CD4-positive, CD25-positive, alpha-beta regulatory T cell (primary cell): ENCODE measurements around the gene BCKDHA. TPM values are rescaled to one million over a fixed set of nuclear protein-coding genes. Genes with fewer than 3 reads are reported as not detected.
"Not testable (repeated sequence)": the region's sequence is repeated elsewhere in the genome, so short reads cannot be mapped to it uniquely, and the experiment has no call there.

Source experiments
- ATAC-seq, 2 donors: fragments of 150-1000 bp; cut with Tn5 transposase; one replicate each; pipeline ENCODE4 v1.10.0; 2021; ENCODE audit warnings: low read depth in 2 of 2, moderate number of reproducible peaks in 2 of 2, moderate library complexity in 1 of 2
- DNase-seq, 3 donors: peaks; one replicate each; pipeline versions ENCODE4 v3.0.0 to v3.0.0-alpha.2; 2012 to 2022; ENCODE audit warnings: mixed read lengths in 1 of 3
- H3K27ac ChIP-seq: one replicate; pipeline ENCODE4 v1.7.0; 2013; ENCODE audit warnings: mild to moderate bottlenecking, low read length; ENCODE audit not compliant: insufficient read depth, poor library complexity, severe bottlenecking
- H3K27me3 ChIP-seq: one replicate; pipeline ENCODE4 v1.7.0; 2013; ENCODE audit warnings: low read length; ENCODE audit not compliant: control insufficient read depth, insufficient read depth
- H3K36me3 ChIP-seq: one replicate; pipeline ENCODE4 v1.7.0; 2013; ENCODE audit warnings: mild to moderate bottlenecking, low read length, moderate library complexity; ENCODE audit not compliant: control insufficient read depth, insufficient read depth
- H3K4me1 ChIP-seq: 2 replicates; pipeline ENCODE4 v1.7.0; 2013; ENCODE audit warnings: mild to moderate bottlenecking, low read length; ENCODE audit not compliant: insufficient read depth, control insufficient read depth, poor library complexity, severe bottlenecking
- H3K4me3 ChIP-seq: one replicate; pipeline ENCODE4 v1.7.0; 2013; ENCODE audit warnings: low read depth, mild to moderate bottlenecking, low read length, moderate library complexity
- H3K9me3 ChIP-seq, 2 experiments: 1 replicate in 1 of 2; 2 replicates in 1 of 2; pipeline ENCODE4 v1.7.0; 2013; ENCODE audit warnings: low read length in 2 of 2, mild to moderate bottlenecking in 1 of 2, moderate library complexity in 1 of 2; ENCODE audit not compliant: control insufficient read depth in 2 of 2
- H3K27ac Mint-ChIP-seq, 3 donors: one replicate each; pipeline ENCODE4 v1.8.0; 2020 to 2022; ENCODE audit warnings: mild to moderate bottlenecking in 3 of 3, mixed read lengths in 3 of 3, moderate library complexity in 2 of 3
- H3K27me3 Mint-ChIP-seq: one replicate; pipeline ENCODE4 v1.8.0; 2022; ENCODE audit warnings: mild to moderate bottlenecking, mixed read lengths
- H3K36me3 Mint-ChIP-seq: one replicate; pipeline ENCODE4 v1.8.0; 2020; ENCODE audit warnings: mixed read lengths
- H3K4me1 Mint-ChIP-seq, 4 donors: one replicate each; pipeline ENCODE4 v1.8.0; 2020 to 2022; ENCODE audit warnings: mixed read lengths in 4 of 4, mild to moderate bottlenecking in 1 of 4
- H3K4me3 Mint-ChIP-seq, 4 donors: one replicate each; pipeline ENCODE4 v1.8.0; 2020 to 2022; ENCODE audit warnings: mild to moderate bottlenecking in 4 of 4, mixed read lengths in 4 of 4, moderate library complexity in 3 of 4
- H3K9me3 Mint-ChIP-seq, 7 donors: one replicate each; pipeline ENCODE4 v1.8.0; 2020 to 2022; ENCODE audit warnings: mixed read lengths in 7 of 7, mild to moderate bottlenecking in 3 of 7, moderate library complexity in 2 of 7
- polyA plus RNA-seq, 4 donors: library from polyadenylated mRNA; unstranded; fragments of 300-500 nt; fragmentation: Illumina TruSeq; gene quantifications; one replicate each; pipeline ENCODE4 v1.2.3, GENCODE V29; 2021
- total RNA-seq: library from RNA; stranded (reverse); gene quantifications from one replicate; pipeline ENCODE4 v1.2.3, GENCODE V29; 2022

The BCKDHA gene
- total and polyA plus RNA-seq, 5 donors from 2014 or later, result 14.3 to 66.0 (median 60.6) TPM

GRCh38 chr19:41363371-41363752, 34.3 kb upstream of the BCKDHA start:
- Histone ChIP-seq H3K9me3 (no peaks in the 10 kb centered on the region), H3K36me3 (no peaks in the 10 kb centered on the region), H3K27ac (peak overlapping the region; percentile 100), H3K4me1 (peaks cover 25% of the 10 kb centered on the region), H3K4me3 (peak overlapping the region; percentile 97), H3K27me3 (no peaks in the 10 kb centered on the region)
- H3K36me3 Mint-ChIP-seq, result no peaks in the 10 kb centered on the region
- H3K9me3 Mint-ChIP-seq, result no peaks in the 10 kb centered on the region
- no peak for DNase-seq
- H3K4me3 Mint-ChIP-seq, result peak overlapping the region; percentile 93 to 98 (median 95)
- H3K27me3 Mint-ChIP-seq, result no peaks in the 10 kb centered on the region
- peak overlapping the region; percentile 100 for H3K27ac Mint-ChIP-seq
- peaks cover 2 to 49% (median 21%) of the 10 kb centered on the region in 4 donors for H3K4me1 Mint-ChIP-seq
- no peak for ATAC-seq

- Mint-ChIP-seq H3K4me3 (peak within 1 kb of the TSS; percentile 93 to 98 (median 95)), H3K27me3 (no peaks in the 10 kb centered on the region), H3K4me1 (peaks cover 0 to 46% (median 18%) of the 10 kb centered on the region in 4 donors), H3K9me3 (no peaks in the 10 kb centered on the region), H3K36me3 (no peaks in the 10 kb centered on the region), H3K27ac (peak within 1 kb of the TSS; percentile 100)
- no peaks in the 10 kb centered on the region for H3K36me3 ChIP-seq
- H3K4me1 ChIP-seq, result peaks cover 20% of the 10 kb centered on the region
- peak within 1 kb of the TSS; percentile 97 for H3K4me3 ChIP-seq
- DNase-seq (peak; percentile 97 to 99 (median 99)), ATAC-seq (peak; percentile 97)
- H3K9me3 ChIP-seq, result no peaks in the 10 kb centered on the region
- H3K27ac ChIP-seq, result peak within 1 kb of the TSS; percentile 100
- no peaks in the 10 kb centered on the region for H3K27me3 ChIP-seq
Observed at GRCh38 chr19:41363753-41364523, 33.7 kb upstream of the BCKDHA start, which contains the start of gene B9D2. TSS of gene B9D2 (minus strand) at chr19:41364149. CDS start at chr19:41363519, 630 bp downstream.

- no peaks in the 10 kb centered on the region for H3K27me3 Mint-ChIP-seq
- H3K4me1 ChIP-seq, result peaks cover 20% of the 10 kb centered on the region
- no peaks in the 10 kb centered on the region for H3K9me3 ChIP-seq
- no peak for ATAC-seq
- H3K4me1 Mint-ChIP-seq, result peaks cover 0 to 41% (median 14%) of the 10 kb centered on the region in 4 donors
- peak overlapping the region; percentile 97 for H3K4me3 ChIP-seq
- peak overlapping the region; percentile 93 to 98 (median 95) for H3K4me3 Mint-ChIP-seq
- no peaks in the 10 kb centered on the region for H3K36me3 ChIP-seq
- peak overlapping the region; percentile 100 for H3K27ac Mint-ChIP-seq
- peak overlapping the region; percentile 100 for H3K27ac ChIP-seq
- H3K36me3 Mint-ChIP-seq, result no peaks in the 10 kb centered on the region
- no peaks in the 10 kb centered on the region for H3K27me3 ChIP-seq
- H3K9me3 Mint-ChIP-seq, result no peaks in the 10 kb centered on the region
- no peak for DNase-seq
Observed at GRCh38 chr19:41364524-41365391, 32.9 kb upstream of the BCKDHA start.

- Mint-ChIP-seq H3K27me3 (no peaks in the 10 kb centered on the region), H3K27ac (peak overlapping the region; percentile 13 to 62 (median 29)), H3K9me3 (no peaks in the 10 kb centered on the region), H3K4me1 (peaks cover 0 to 32% (median 12%) of the 10 kb centered on the region in 4 donors), H3K4me3 (peak overlapping the region in 2 of 4 donors; percentile 16 to 93), H3K36me3 (no peaks in the 10 kb centered on the region)
- DNase-seq, result peak in 1 of 3 donors; percentile 46
- Histone ChIP-seq H3K27me3 (no peaks in the 10 kb centered on the region), H3K36me3 (no peaks in the 10 kb centered on the region), H3K27ac (no peak overlapping the region), H3K4me3 (no peak overlapping the region), H3K4me1 (peaks cover 20% of the 10 kb centered on the region), H3K9me3 (no peaks in the 10 kb centered on the region)
- no peak for ATAC-seq
Observed at GRCh38 chr19:41366089-41366488, 31.5 kb upstream of the BCKDHA start.

- Mint-ChIP-seq H3K27ac (peak overlapping the region in 1 of 3 donors; percentile 48), H3K27me3 (no peaks in the 10 kb centered on the region), H3K4me1 (peaks cover 0 to 26% (median 7%) of the 10 kb centered on the region in 4 donors), H3K36me3 (no peaks in the 10 kb centered on the region), H3K4me3 (no peak overlapping the region), H3K9me3 (no peaks in the 10 kb centered on the region)
- Histone ChIP-seq H3K4me3 (no peak overlapping the region), H3K27ac (no peak overlapping the region), H3K4me1 (peaks cover 13% of the 10 kb centered on the region), H3K27me3 (no peaks in the 10 kb centered on the region), H3K9me3 (no peaks in the 10 kb centered on the region), H3K36me3 (no peaks in the 10 kb centered on the region)
- DNase-seq (no peak), ATAC-seq (no peak)
Observed at GRCh38 chr19:41367848-41368301, 29.7 kb upstream of the BCKDHA start.

GRCh38 chr19:41369769-41370168, 27.8 kb upstream of the BCKDHA start:
- Mint-ChIP-seq H3K27ac (no peak overlapping the region), H3K27me3 (no peaks in the 10 kb centered on the region), H3K4me1 (peaks cover 0 to 7% (median 1%) of the 10 kb centered on the region in 4 donors), H3K36me3 (no peaks in the 10 kb centered on the region), H3K4me3 (no peak overlapping the region), H3K9me3 (no peaks in the 10 kb centered on the region)
- Histone ChIP-seq H3K4me3 (no peak overlapping the region), H3K27me3 (no peaks in the 10 kb centered on the region), H3K4me1 (no peaks in the 10 kb centered on the region), H3K9me3 (no peaks in the 10 kb centered on the region), H3K27ac (no peak overlapping the region), H3K36me3 (no peaks in the 10 kb centered on the region)
- DNase-seq, result no peak
- ATAC-seq, result no peak

GRCh38 chr19:41371119-41371518, 26.5 kb upstream of the BCKDHA start:
- H3K36me3 Mint-ChIP-seq, H3K4me3 ChIP-seq, H3K4me1 Mint-ChIP-seq, H3K27me3 Mint-ChIP-seq, H3K27ac Mint-ChIP-seq, H3K27me3 ChIP-seq, H3K9me3 Mint-ChIP-seq, H3K36me3 ChIP-seq, H3K27ac ChIP-seq, ATAC-seq, H3K9me3 ChIP-seq, H3K4me1 ChIP-seq, DNase-seq: not testable (repeated sequence)
- H3K4me3 Mint-ChIP-seq, result peak overlapping the region in 1 of 4 donors; percentile 81
